Measurements from ENCODE around the gene ARIH1. TPM values are rescaled to one million over a fixed set of nuclear protein-coding genes. Genes with fewer than 3 reads are reported as not detected.

The ARIH1 gene
- 137 and 144 TPM in 2 replicates for total RNA-seq
- polyA plus RNA-seq, result 22.0 and 25.1 TPM in 2 replicates
- 26.6 and 28.5 TPM in 2 replicates for polyA plus RNA-seq (2011; cell fraction: cytosol; rRNA removed)
- polyA plus RNA-seq (2011; cell fraction: nucleus; rRNA removed), result 90.0 and 91.0 TPM in 2 replicates
- 58.7 and 59.6 TPM in 2 replicates for polyA plus RNA-seq (2012)
- polyA minus RNA-seq, result 137 and 150 TPM in 2 replicates
- polyA minus RNA-seq (2011; cell fraction: cytosol; rRNA and poly(A)+ RNA removed), result 76.8 TPM
- 124 and 169 TPM in 2 replicates for polyA minus RNA-seq (2011; cell fraction: nucleus; rRNA and poly(A)+ RNA removed)
- Bru-seq, nascent RNA, result percentile 95 among the genes with signal in this experiment
- percentile 89 among the genes with signal in this experiment for BruChase-seq, experiment 1, labeled RNA remaining after a 6-hour chase
- percentile 92 among the genes with signal in this experiment for BruChase-seq, experiment 2, labeled RNA remaining after a 2-hour chase
- long read RNA-seq, full-length matches to known transcripts, result 21 of 36 reads
- long read RNA-seq, partial matches to known transcripts, result 4 of 36 reads
- long read RNA-seq, other reads (novel, unspliced or antisense), result 11 of 36 reads

- peak within 1 kb of the TSS; percentile 94 for H3K4me2 ChIP-seq (ENCODE audit: insufficient read depth, low read length)
- H2AFZ ChIP-seq (ENCODE audit: low read depth, low read length), result peak within 1 kb of the TSS; percentile 56
- H3K9ac ChIP-seq (replicated peaks; ENCODE audit: extremely low read depth, insufficient read depth, low read length), result peak within 1 kb of the TSS; percentile 99
- H4K20me1 ChIP-seq (replicated peaks; ENCODE audit: control insufficient read depth, extremely low read depth, insufficient read depth, low read length), result peaks cover 20% of the 10 kb centered on the region
- dilution Hi-C loops (cut with MboI; ENCODE audit: extremely low pct_ligation_motif_present, low sequenced_read_pairs), result no loop called here
- ChIA-PET CTCF (interaction anchor here (0.7 to 2.2 kb wide), 8 partner anchors 10 to 247 kb away, joined by 3 to 6 read pairs (median 4); no protein-coding TSS in a partner anchor), POLR2A (interaction anchor here (0.5 to 1.2 kb wide), 3 partner anchors 12 to 98 kb away, joined by 3 to 4 read pairs (median 4); partner anchors contain the start of gene HEXA)
- peaks cover 27% of the 10 kb centered on the region for H3K4me1 ChIP-seq (ENCODE audit: control insufficient read depth, extremely low read depth, insufficient read depth, low read length)
- no peaks in the 10 kb centered on the region for H3K9me1 ChIP-seq (replicated peaks; ENCODE audit: control insufficient read depth, extremely low read depth, insufficient read depth, low read length)
- no peaks in the 10 kb centered on the region for H3K27me3 ChIP-seq (ENCODE audit: control insufficient read depth in 2 of 2, insufficient read depth in 2 of 2, low read length in 2 of 2)
- BruUV-seq (replicated peaks), result TSS peak; percentile 90
- H3K9me3 ChIP-seq (replicated peaks; ENCODE audit: control insufficient read depth, insufficient read depth, low read length), result no peaks in the 10 kb centered on the region
- peak within 1 kb of the TSS; percentile 94 to 99 (median 99) for H3K4me3 ChIP-seq (replicated peaks in 1 of 3; ENCODE audit: insufficient read depth in 1 of 3, low read depth in 1 of 3, low read length in 3 of 3)
- H3K27ac ChIP-seq (ENCODE audit: insufficient read depth, low read depth, low read length), result peak within 1 kb of the TSS; percentile 97
- intact Hi-C loops (cut with micrococcal nuclease), result loop anchor here (1.0 to 2.0 kb wide), 4 partner anchors 81 to 243 kb away; partner anchors contain the start of genes HEXA and PKM
- peaks cover 3% of the 10 kb centered on the region in 2 experiments for H3K36me3 ChIP-seq (ENCODE audit: control insufficient read depth in 2 of 2, extremely low read depth in 1 of 2, insufficient read depth in 2 of 2, low read length in 2 of 2)
- H3K79me2 ChIP-seq (ENCODE audit: control insufficient read depth, insufficient read depth, low read length), result peaks cover 45% of the 10 kb centered on the region
- TF ChIP-seq JUN (IDR thresholded peaks at IDR 0.05; ENCODE audit: borderline replicate concordance, insufficient read depth, insufficient read length, low read depth) (peak; percentile 96), POLR2AphosphoS5 (IDR thresholded peaks at IDR 0.05; ENCODE audit: insufficient read depth, low read depth, low read length) (peak; percentile 90), EZH2 (IDR thresholded peaks at IDR 0.05; ENCODE audit: borderline replicate concordance, low read depth, low read length, severe bottlenecking) (no peak), FOS (IDR thresholded peaks at IDR 0.05; ENCODE audit: borderline replicate concordance, insufficient read depth, low read length) (peak; percentile 14), MAX (IDR thresholded peaks at IDR 0.05; ENCODE audit: insufficient read depth, insufficient read length) (no peak), CTCF (IDR thresholded peaks at IDR 0.05; ENCODE audit: extremely low read depth in 1 of 2, insufficient read depth in 1 of 2, low read depth in 1 of 2, low read length in 2 of 2) (peak; percentile 21 to 23), GATA2 (IDR thresholded peaks at IDR 0.05; ENCODE audit: insufficient read depth, insufficient read length, low read depth, low read length) (no peak), POLR2A (IDR thresholded peaks at IDR 0.05; ENCODE audit: low read depth, low read length) (peak; percentile 90), MYC (IDR thresholded peaks at IDR 0.05; ENCODE audit: low read depth, low read length) (peak; percentile 63)
- DNase-seq (ENCODE audit: low read depth, low spot score) (peak; percentile 96), FAIRE-seq (peak; percentile 76)
Measured at GRCh38 chr15:72473614-72474465, at the start of gene ARIH1. Gene ARIH1, plus strand, starts transcription at chr15:72474330. Its CDS starts 310 bp downstream, at chr15:72474640.

Measured in endothelial cell of umbilical vein (primary cell).